DMS153 (cell line): ENCODE measurements around the gene SEC16B.

Source experiments
- DNase-seq: peaks from one replicate; lab custom pipeline; 2025; lab: John Stamatoyannopoulos, UW

Gene SEC16B

GRCh38 chr1:177976596-177976995 is 6.7 kb upstream of the SEC16B start:
- no peak for DNase-seq

- DNase-seq, result no peak
These were observed 6.0 kb upstream of the SEC16B start for GRCh38 chr1:177975588-177976495.

GRCh38 chr1:177973585-177973984 is 3.7 kb upstream of the SEC16B start:
- DNase-seq, result no peak

GRCh38 chr1:177969109-177969508 is 749 bp downstream of the SEC16B start:
- no peak for DNase-seq

- DNase-seq, result no peak
These were observed 3.7 kb downstream of the SEC16B start for GRCh38 chr1:177966199-177966598.

GRCh38 chr1:177965293-177965692 is 4.6 kb downstream of the SEC16B start:
- no peak for DNase-seq

- no peak for DNase-seq
These were observed 5.5 kb downstream of the SEC16B start for GRCh38 chr1:177964336-177964735.

GRCh38 chr1:177960939-177961622 is 8.8 kb downstream of the SEC16B start:
- DNase-seq, result no peak

GRCh38 chr1:177959811-177960515 is 9.9 kb downstream of the SEC16B start:
- no peak for DNase-seq

GRCh38 chr1:177958092-177958491 is 11.8 kb downstream of the SEC16B start:
- no peak for DNase-seq

- no peak for DNase-seq
These were observed 15.8 kb downstream of the SEC16B start for GRCh38 chr1:177954076-177954475.

GRCh38 chr1:177953549-177953948 is 16.3 kb downstream of the SEC16B start:
- no peak for DNase-seq

GRCh38 chr1:177952691-177953090 is 17.2 kb downstream of the SEC16B start:
- DNase-seq, result no peak

GRCh38 chr1:177952249-177952648 is 17.6 kb downstream of the SEC16B start:
- DNase-seq, result no peak

GRCh38 chr1:177950506-177950905 is 19.4 kb downstream of the SEC16B start:
- DNase-seq, result no peak

- peak; percentile 63 for DNase-seq
These were observed 21.4 kb downstream of the SEC16B start for GRCh38 chr1:177948336-177948972.

GRCh38 chr1:177947623-177948022 is 22.2 kb downstream of the SEC16B start:
- no peak for DNase-seq

GRCh38 chr1:177945943-177946650 is 23.8 kb downstream of the SEC16B start:
- peak; percentile 65 for DNase-seq

- no peak for DNase-seq
These were observed 25.6 kb downstream of the SEC16B start for GRCh38 chr1:177944016-177944949.

- DNase-seq, result no peak
These were observed 27.9 kb downstream of the SEC16B start for GRCh38 chr1:177941976-177942375.
